ENCODE data around the gene SKA2. TPM values are rescaled to one million over a fixed set of nuclear protein-coding genes. Genes with fewer than 3 reads are reported as not detected.

The SKA2 gene
- total and polyA plus RNA-seq, 2 of the 8 experiments (the other 6 are each of a cell fraction or from before 2014, with no cell fraction given) = 15.6 to 95.8 TPM

GRCh38 chr17:59110973-59111372 lies 44.0 kb downstream of the SKA2 start:
- no peak overlapping the region for H3K27ac ChIP-seq (ENCODE audit: low read depth, low read length)
- TF ChIP-seq CTCF (IDR thresholded peaks at IDR 0.05; ENCODE audit: control extremely low read depth in 1 of 3, insufficient read depth in 1 of 3, low read depth in 1 of 3, low read length in 3 of 3) = no peak
- no peak for TF ChIP-seq HDAC2 (IDR thresholded peaks at IDR 0.05; ENCODE audit: borderline replicate concordance in 1 of 2, low read depth in 2 of 2, low read length in 2 of 2)
- TF ChIP-seq EP300 (IDR thresholded peaks at IDR 0.05; ENCODE audit: borderline replicate concordance in 1 of 2, low read depth in 2 of 2, low read length in 2 of 2) = no peak
- no peak for TF ChIP-seq SRF (IDR thresholded peaks at IDR 0.05; ENCODE audit: low read depth, low read length)
- no peak overlapping the region for H4K8ac ChIP-seq (ENCODE audit: extremely low read depth, insufficient read depth, low read length)
- H3K18ac ChIP-seq (ENCODE audit: extremely low read depth, low read length) = no peak overlapping the region
- no peak for DNase-seq (ENCODE audit: low read depth in 1 of 2, low spot score in 2 of 2)
- H3K9me3 ChIP-seq (ENCODE audit: insufficient read depth in 2 of 2, low read depth in 1 of 2, low read length in 1 of 2) = no peaks in the 10 kb centered on the region
- H3K79me1 ChIP-seq (ENCODE audit: low read depth, low read length) = peaks cover 4% of the 10 kb centered on the region; the same call in 1 of the 2 replicates
- no peak overlapping the region for H3K56ac ChIP-seq (replicated peaks; ENCODE audit: insufficient read length, low read depth, low read length)
- no peak overlapping the region for H3K9ac ChIP-seq (replicated peaks in 1 of 4; ENCODE audit: extremely low read depth in 1 of 4, low read depth in 3 of 4, low read length in 3 of 4)
- 0 out of 2 replicates have a peak, but pooled peaks cover 4% of the 10 kb centered on the region for H3K23me2 ChIP-seq (ENCODE audit: low read depth, low read length)
- H3K23ac ChIP-seq (ENCODE audit: insufficient read length) = no peak overlapping the region
- H2BK5ac ChIP-seq (ENCODE audit: low read depth, low read length) = no peak overlapping the region
- H3K27me3 ChIP-seq (replicated peaks in 1 of 4; ENCODE audit: control insufficient read depth in 3 of 4, extremely low read depth in 1 of 4, insufficient read depth in 3 of 4, low read length in 3 of 4) = no peaks in the 10 kb centered on the region
- no peak overlapping the region for H3K4me3 ChIP-seq (ENCODE audit: extremely low read depth in 1 of 4, insufficient read depth in 2 of 4, low read depth in 3 of 4, low read length in 4 of 4)
- H2BK120ac ChIP-seq (replicated peaks; ENCODE audit: low read depth, low read length) = no peak overlapping the region
- no peak overlapping the region for H4K91ac ChIP-seq (replicated peaks; ENCODE audit: insufficient read length, low read length)
- no peak overlapping the region for H3K4me2 ChIP-seq (ENCODE audit: insufficient read depth in 1 of 2, low read depth in 2 of 2, low read length in 2 of 2)
- H2BK12ac ChIP-seq (ENCODE audit: low read depth, low read length) = no peak overlapping the region
- H3K4me1 ChIP-seq (replicated peaks in 1 of 4; ENCODE audit: control insufficient read depth in 3 of 4, insufficient read depth in 4 of 4, low read length in 3 of 4) = no peaks in the 10 kb centered on the region
- H2AK5ac ChIP-seq (ENCODE audit: low read depth, low read length) = no peak overlapping the region
- no peak overlapping the region for H3K14ac ChIP-seq (ENCODE audit: insufficient read length)
- no peak overlapping the region for H2BK20ac ChIP-seq (ENCODE audit: low read length)
- CTCF ChIA-PET (ENCODE audit: partially characterized antibody) = no interaction called here
- FAIRE-seq = no peak
- peaks cover 0 to 2% of the 10 kb centered on the region in 2 experiments for H4K20me1 ChIP-seq (replicated peaks in 1 of 2; ENCODE audit: control insufficient read depth in 1 of 2, insufficient read depth in 2 of 2, low read length in 2 of 2)
- no peak overlapping the region for H3K4ac ChIP-seq (replicated peaks; ENCODE audit: insufficient read length, low read depth, low read length)
- peaks cover 2 to 5% of the 10 kb centered on the region in 2 experiments; a peak in 2 of 4 replicates for H3K79me2 ChIP-seq (ENCODE audit: control insufficient read depth in 1 of 2, insufficient read depth in 2 of 2, low read length in 2 of 2)
- peaks cover 0 to 29% (median 4%) of the 10 kb centered on the region in 4 experiments; a peak in 5 of 8 replicates for H3K36me3 ChIP-seq (ENCODE audit: control insufficient read depth in 2 of 4, insufficient read depth in 4 of 4, low read length in 3 of 4)
- POLR2A ChIA-PET (ENCODE audit: partially characterized antibody) = interaction anchor here (2.0 kb wide), 1 partner anchor 44 kb away, joined by 10 read pairs; the partner anchor contains the start of genes PRR11 and SKA2
- H2AFZ ChIP-seq (ENCODE audit: low read length) = no peak overlapping the region
- H2BK15ac ChIP-seq (ENCODE audit: low read length) = no peak overlapping the region
- H4K5ac ChIP-seq (ENCODE audit: insufficient read length, low read depth, low read length) = no peak overlapping the region
